GM15510 (cell line): Measurements from ENCODE around the gene ARHGEF10L.

Experiments
- POLR2A ChIP-seq: IDR thresholded peaks from 3 replicates; pipeline ENCODE4 v1.6.1; 2011; ENCODE audit warnings: borderline replicate concordance; ENCODE audit not compliant: insufficient read length; ENCODE audit errors: extremely low read depth

The ARHGEF10L gene, protein sequence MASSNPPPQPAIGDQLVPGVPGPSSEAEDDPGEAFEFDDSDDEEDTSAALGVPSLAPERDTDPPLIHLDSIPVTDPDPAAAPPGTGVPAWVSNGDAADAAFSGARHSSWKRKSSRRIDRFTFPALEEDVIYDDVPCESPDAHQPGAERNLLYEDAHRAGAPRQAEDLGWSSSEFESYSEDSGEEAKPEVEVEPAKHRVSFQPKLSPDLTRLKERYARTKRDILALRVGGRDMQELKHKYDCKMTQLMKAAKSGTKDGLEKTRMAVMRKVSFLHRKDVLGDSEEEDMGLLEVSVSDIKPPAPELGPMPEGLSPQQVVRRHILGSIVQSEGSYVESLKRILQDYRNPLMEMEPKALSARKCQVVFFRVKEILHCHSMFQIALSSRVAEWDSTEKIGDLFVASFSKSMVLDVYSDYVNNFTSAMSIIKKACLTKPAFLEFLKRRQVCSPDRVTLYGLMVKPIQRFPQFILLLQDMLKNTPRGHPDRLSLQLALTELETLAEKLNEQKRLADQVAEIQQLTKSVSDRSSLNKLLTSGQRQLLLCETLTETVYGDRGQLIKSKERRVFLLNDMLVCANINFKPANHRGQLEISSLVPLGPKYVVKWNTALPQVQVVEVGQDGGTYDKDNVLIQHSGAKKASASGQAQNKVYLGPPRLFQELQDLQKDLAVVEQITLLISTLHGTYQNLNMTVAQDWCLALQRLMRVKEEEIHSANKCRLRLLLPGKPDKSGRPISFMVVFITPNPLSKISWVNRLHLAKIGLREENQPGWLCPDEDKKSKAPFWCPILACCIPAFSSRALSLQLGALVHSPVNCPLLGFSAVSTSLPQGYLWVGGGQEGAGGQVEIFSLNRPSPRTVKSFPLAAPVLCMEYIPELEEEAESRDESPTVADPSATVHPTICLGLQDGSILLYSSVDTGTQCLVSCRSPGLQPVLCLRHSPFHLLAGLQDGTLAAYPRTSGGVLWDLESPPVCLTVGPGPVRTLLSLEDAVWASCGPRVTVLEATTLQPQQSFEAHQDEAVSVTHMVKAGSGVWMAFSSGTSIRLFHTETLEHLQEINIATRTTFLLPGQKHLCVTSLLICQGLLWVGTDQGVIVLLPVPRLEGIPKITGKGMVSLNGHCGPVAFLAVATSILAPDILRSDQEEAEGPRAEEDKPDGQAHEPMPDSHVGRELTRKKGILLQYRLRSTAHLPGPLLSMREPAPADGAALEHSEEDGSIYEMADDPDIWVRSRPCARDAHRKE (N-terminal part only)

DNA sequence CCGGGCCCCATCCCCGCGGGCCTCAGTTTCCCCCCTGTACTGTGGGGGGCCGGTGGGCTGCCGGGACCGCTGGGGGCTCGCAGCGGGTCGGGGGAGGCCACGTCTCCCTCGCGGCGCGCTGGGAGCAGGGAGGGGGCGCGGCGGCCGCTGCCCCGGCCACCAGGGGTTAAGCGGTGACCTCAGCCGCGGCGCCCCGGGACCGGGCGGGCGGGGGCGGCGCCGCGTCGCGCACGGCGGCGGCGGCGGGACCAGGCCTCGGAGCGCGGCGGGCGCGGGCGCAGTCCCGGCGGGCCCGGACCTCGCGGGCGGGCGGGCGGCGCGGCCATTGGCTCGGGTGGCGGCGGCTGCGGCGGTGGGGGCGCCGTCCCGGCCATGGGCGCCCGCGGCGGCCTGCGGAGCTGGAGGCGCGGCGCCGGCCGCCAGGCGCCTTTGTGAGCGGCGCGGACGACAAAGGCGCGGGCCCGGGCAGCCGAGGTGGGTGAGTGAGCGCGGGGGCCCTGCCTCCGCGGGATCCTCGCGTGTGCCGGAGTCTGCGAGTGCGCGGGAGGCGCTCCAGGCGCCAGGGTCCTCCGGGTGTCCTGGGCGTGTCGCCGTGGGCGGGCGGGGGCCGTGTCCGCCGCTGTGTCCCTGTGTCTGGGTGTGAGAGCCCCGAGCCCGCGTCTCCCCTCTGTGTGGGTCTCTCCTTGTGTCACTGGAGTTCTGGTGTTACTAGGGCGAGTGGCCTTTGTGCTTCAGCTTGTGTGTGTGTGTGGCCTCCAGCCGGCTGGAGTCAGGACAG is at the start of gene ARHGEF10L:
Gene ARHGEF10L (plus strand): TSS at position 222 of the 778 bp plus-strand sequence. CDS start 40,898 bp downstream, outside the sequence.
- no peak for TF ChIP-seq POLR2A

DNA sequence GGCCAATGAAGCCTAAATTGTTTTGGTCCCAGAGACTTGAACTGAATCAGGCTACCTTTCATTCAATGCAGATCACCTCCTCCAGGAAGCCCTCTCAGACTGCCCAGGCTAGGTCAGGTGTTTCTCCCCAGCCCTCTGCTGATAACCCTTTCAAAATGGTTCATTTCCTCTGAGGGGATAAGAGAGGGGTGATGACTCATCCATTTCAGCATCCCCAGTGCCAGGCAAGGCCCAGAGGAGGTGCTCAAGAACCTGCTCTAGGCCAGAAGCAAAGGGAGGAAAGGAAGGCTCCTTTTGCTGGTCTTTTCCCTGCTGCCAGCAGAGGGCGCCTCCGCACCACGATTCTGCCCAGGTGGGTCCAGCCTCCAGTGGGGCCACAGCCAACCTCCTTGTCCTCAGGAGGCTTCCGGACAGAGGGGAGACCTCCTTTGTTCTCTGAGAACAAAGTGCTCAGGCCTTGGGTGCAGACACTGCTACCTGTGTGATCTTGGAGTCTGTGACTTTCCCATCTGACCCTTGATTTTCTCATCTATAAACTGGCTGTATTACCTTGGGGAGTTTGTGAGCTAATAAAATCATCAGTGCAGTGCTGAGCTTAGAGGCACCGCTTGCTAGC is 45.3 kb upstream of the ARHGEF10L start:
- no peak for TF ChIP-seq POLR2A

DNA sequence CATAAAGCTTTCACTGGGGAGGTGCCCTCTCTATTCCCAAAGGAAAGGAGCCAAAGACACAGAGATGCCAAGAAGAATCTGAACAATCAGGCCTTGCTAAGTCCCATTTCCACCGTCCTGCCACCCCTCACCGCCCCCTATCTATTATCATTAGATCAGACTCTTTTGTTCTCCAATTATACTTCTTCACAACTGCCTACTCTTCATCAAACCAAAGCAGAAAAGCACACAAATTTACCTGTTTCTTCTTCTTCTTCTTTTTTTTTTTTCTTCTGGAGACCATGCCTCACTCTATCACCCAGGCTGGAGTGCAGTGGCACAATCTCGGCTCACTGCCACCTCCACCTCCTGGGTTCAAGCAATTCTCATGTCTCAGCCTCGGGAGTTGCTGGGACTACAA is 43.1 kb upstream of the ARHGEF10L start:
- TF ChIP-seq POLR2A: no peak

DNA sequence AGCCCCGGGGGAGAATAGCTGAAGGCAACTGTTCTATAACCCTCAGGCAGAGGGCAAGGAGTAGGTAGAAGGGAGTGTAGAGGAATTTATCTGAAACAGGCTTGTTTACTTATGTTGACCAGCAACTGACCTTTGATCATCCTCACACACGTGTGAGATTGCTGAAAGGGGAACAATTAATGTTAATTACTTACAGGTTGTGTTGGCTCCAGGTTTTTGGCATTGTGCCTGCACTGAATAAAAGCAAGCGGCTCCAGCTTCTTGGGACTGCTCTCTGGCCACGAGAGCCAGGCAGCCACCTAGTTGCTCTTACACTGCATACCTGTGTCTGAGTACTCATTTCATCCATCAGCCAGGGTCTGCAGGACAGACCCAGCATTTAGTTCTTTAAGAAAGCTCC is 41.3 kb upstream of the ARHGEF10L start:
- no peak for TF ChIP-seq POLR2A

DNA sequence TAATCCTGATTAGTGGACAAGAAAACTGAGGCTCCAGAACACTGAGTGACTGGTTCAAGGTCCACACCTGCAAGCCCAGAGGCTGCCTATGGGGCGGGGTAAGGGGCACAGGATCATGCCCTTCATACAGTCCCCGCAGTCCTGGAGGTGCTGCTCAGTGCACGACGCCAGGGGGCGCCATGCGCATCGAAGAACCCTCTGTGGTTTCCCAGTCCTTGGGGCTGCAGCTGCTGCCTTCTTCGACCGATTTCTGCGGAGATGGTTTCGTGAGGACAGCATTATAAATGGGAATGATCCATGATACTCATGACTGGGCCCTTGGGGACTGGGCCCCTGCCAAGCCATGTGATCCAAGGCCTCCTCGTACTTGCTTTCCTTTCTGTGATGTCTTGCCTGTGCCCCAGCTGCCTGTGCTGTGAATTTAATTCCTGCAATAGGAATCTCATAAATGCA is 37.1 kb upstream of the ARHGEF10L start:
- no peak for TF ChIP-seq POLR2A

DNA sequence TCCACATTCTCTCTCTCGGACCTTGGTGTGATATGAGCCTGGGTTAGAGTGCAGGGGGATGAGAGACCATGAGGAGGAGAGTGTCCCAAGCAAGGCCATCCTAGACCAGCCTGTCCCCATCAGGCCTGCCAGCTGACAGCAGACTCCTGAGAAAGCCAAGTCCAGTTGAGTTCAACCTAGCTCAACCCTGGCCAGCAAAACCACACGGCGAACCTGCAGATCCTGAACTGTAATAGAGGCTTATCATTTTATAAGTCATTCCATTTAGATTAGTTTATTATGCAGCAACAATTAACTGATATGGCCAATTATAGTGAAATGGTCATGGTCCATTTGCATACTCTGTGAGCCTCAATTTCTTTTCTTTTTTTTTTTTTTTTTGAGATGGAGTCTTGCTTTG is 36.4 kb upstream of the ARHGEF10L start:
- TF ChIP-seq POLR2A: no peak

DNA sequence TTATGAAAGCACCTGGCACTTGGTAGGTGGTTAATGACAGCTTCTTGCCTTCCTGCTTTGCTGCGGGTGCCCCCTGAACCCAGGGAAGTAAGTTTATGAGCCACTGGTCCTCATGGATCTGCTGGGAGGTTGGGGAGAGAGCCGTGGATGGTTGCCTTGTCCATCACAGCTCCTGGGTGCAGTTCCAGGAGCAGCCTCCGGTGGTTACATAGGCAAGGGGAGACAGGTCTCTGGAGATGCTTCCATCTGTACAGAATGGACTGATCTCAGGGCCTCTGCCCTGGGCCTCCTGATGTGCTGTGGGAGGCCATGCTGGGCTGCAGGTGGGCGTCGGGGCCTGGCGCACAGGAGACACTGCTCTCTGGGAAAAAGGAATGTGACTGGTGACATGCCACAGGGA is 31.6 kb upstream of the ARHGEF10L start:
- TF ChIP-seq POLR2A: no peak

DNA sequence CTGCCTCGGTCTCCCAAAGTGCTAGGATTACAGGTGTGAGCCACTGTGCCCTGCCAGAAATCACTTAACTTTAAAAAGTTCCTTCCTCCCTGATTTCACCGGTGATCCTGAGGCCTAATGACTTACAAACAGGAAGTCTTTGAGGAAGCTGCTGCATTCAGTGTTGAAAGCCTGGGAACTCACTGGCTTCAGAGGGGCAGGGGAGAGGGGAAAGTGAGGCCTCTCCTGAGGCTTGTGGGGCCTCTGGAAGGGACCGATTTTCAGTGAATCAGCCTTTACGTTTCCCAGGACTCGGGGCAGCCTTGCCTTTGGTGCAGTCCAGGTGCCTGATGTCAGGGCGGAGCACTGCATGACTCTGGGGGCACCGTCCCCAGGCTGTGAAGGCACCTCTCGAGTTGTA is 30.1 kb upstream of the ARHGEF10L start:
- no peak for TF ChIP-seq POLR2A

DNA sequence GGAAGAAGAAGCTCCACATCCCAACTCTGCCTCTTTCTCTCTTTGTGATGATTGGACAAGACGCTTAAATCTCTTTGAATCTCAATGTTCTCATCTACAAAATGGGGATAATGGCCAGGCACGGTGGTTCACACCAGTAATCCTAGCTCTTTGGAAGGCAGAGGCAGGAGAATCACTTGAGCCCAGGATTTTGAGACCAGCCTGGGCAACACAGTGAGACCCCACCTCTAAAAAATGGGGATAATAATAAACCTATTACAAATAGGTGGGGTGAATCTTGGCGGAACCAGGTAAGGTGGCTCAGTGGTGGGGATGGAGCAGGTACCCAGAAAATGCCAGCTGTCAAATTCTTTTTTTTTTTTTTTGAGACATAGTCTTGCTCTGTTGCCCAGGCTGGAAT is 29.4 kb upstream of the ARHGEF10L start:
- TF ChIP-seq POLR2A: no peak

DNA sequence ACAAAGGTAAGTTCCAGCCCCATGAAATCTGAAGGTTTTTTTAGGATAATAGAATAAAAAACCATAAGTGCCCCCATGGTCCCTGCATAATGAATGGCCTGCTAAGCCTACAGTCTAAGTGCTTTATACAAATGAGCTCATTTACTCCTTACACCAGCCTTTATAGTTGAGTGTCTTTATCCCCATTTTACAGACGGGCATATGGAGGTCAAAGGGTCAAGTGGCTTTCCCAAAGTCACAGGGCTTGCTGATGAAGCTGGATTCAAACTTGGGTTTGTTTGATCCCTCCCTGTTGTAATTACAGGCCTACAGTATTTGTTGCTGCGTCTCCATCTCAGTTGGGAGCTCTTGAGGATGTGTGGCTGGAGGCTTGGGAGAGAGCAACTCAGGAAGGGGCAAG is 28.3 kb upstream of the ARHGEF10L start:
- no peak for TF ChIP-seq POLR2A

DNA sequence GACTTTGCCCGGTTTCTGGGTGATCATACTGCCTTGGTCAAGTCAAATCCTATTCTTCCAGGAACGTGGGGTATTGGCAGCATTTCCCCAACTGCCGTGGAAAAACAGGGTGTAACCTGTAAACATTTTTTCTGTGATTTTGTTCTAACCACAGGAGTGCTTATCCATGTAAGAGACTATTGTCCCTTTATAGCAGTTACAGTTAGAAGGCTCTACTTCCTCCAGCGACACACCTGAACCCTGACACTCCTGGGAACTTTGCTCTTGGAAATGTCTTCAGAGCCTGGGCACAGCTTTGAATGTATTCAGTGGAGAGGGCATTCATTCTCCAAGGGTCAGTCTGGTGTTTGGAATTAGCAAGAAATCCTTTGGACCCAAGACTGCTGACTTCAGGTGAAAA is 26.4 kb upstream of the ARHGEF10L start:
- TF ChIP-seq POLR2A: no peak

DNA sequence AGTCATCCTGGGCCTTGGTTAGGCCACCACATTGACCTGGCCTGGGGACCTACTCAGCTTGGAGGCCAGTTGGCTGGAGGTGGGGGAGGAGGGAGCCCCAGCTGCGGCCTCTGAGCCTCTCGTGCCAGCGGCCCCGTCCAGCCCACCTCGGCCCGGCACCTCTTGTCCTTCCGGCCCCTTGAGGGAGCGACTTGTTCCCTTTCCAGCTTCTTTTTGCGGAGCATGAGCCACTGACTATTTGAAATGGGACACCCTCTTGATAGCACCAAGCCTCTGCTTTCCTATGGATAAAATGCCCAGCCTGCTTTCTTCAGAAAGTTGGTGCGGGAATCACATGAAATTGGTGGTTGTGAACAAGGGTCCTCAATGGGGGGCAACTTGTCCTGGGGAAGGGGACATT is 24.7 kb upstream of the ARHGEF10L start:
- no peak for TF ChIP-seq POLR2A

DNA sequence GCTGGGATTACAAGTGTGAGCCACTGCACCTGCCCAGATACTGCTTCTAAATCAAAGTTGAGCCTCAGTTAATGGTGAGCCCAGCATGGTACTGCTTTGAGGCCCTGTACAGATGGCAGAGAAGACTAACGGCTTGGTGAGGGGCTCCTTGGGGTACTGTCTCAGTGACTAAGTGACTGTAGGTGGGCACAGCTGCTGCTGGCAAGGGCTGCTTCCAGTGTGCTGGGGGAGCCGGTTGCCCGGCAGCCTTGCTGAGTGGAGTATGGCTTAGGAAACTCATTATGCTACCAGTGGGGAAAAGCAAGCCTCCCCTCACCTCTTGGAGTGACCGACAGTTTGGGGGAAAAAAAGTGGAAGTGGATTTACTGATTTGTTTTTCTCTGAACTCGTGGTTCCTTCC is 23.6 kb upstream of the ARHGEF10L start:
- no peak for TF ChIP-seq POLR2A

DNA sequence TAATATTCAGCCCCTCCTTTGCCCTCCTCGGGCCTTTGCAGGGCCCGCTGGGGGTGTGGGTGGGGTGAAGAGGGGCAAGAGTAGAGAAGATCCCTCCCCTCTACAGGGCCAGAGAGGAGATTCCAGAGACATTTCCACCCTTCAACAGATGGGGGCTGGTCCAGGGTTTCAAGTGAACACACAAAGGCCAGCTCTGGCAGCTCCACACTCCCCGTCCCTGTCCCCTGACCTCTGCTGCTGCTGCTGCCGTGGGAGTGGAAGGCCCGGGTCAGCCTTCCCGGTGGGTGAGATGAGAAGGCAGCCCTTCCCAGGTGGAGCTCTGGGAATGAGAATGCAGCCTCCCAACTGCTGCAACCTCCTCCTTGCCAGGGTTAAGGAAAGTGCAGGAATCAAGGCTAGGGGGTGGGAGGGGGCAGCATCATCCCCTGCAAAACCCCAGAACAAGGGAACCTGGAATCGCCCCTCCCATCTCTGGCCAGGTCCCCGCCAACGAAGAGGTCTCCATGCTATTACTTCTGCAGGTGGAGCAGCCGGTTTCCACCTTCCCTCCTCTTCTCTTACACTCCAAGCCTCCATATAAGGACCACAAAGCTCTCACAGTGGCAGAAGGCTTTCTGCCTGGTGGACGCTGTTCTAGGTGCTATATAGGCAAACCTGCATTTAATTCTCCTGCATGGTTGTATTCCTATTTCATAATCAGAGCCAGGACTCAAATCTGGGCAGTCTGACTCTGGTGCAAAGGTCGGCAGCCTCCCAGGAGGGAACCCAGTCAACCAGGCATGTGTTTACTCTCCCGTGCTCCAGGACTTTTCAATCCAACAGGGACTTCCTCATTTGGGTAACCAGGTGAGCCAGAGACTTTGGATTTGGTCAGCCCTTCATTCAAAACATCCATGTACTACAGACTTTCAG is 22.9 kb upstream of the ARHGEF10L start:
- TF ChIP-seq POLR2A: no peak

DNA sequence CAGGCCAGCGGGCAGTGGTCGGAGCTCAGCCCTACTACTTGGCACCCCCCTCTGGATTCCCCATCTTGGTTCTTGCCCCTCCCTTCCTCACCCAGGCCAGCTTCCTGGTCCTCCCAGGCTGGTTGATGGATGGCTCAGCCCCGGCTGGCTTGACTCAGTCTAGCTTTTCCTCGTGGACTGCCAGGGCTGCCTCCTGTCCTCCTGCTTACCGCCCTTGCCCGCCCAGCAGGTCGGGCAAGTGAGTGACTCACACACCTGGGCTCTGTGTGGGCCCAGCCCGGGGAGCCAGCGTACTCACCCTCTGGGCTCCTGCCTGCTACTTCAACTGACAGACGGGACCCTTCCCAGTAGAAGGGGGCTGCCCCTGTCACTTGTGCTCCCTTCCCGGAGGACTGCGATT is 19.5 kb upstream of the ARHGEF10L start:
- no peak for TF ChIP-seq POLR2A
